K562 (cell line): ENCODE data around the gene ZDHHC24. TPM values are rescaled to one million over a fixed set of nuclear protein-coding genes. Genes with fewer than 3 reads are reported as not detected.

Experiments used
- ARHGAP35 ChIP-seq: fragments of 450-650 bp; IDR thresholded peaks from 2 replicates; pipeline ENCODE4 v1.6.1; 2018; ENCODE audit not compliant: partially characterized antibody
- CAMTA2 ChIP-seq: fragments of 250-450 bp; sonication (Bioruptor Pico); conservative IDR thresholded peaks from 2 replicates; pipeline ENCODE4 v1.5.1; 2022
- CBX1 ChIP-seq: sonication (generic); IDR thresholded peaks from 2 replicates; pipeline ENCODE4 v1.6.1; 2016; ENCODE audit warnings: antibody characterized with exemption, low read depth, mild to moderate bottlenecking
- CREM ChIP-seq: IDR thresholded peaks from 2 replicates; pipeline ENCODE4 v1.6.1; 2014; ENCODE audit warnings: antibody characterized with exemption, low read depth
- DDX20 ChIP-seq: fragments of 450-650 bp; IDR thresholded peaks from 2 replicates; pipeline ENCODE4 v1.6.1; 2016; ENCODE audit warnings: missing genetic modification characterization, low read depth, mild to moderate bottlenecking, missing compliant biosample characterization, moderate library complexity
- JUND ChIP-seq, 2 experiments: IDR thresholded peaks; 2 replicates in 1 of 2; 3 replicates in 1 of 2; pipeline ENCODE4 v1.6.1; 2011; ENCODE audit warnings: borderline replicate concordance in 2 of 2, low read depth in 2 of 2, low read length in 2 of 2, improper control_type of control experiment in 1 of 2, missing biosample characterization in 1 of 2, missing genetic modification characterization in 1 of 2, missing genetic modification reagents in 1 of 2
- MEF2D ChIP-seq: conservative IDR thresholded peaks from 2 replicates; pipeline ENCODE4 v1.6.1; 2016; ENCODE audit warnings: low read depth, missing genetic modification characterization, missing compliant biosample characterization
- MEIS2 ChIP-seq: fragments of 450-650 bp; IDR thresholded peaks from 2 replicates; pipeline ENCODE4 v1.6.1; 2014; ENCODE audit warnings: mild to moderate bottlenecking; ENCODE audit not compliant: partially characterized antibody
- MIER1 ChIP-seq: fragments of 450-650 bp; IDR thresholded peaks from 2 replicates; pipeline ENCODE4 v1.6.1; 2016; ENCODE audit warnings: antibody characterized with exemption, mild to moderate bottlenecking, low read depth
- RBBP5 ChIP-seq: fragments of 200-600 bp; sonication (generic); IDR thresholded peaks from 2 replicates; pipeline ENCODE4 v1.6.1; 2012; ENCODE audit warnings: borderline replicate concordance, mild to moderate bottlenecking, low read length, control low read depth, inconsistent platforms; ENCODE audit not compliant: insufficient read depth, poor library complexity, severe bottlenecking
- RBM15 ChIP-seq: fragments of 200-400 bp; formaldehyde crosslinking; IDR thresholded peaks from 2 replicates; pipeline ENCODE4 v1.6.1; 2018; ENCODE audit warnings: mild to moderate bottlenecking, low read length, moderate library complexity; ENCODE audit not compliant: insufficient read depth
- SP2 ChIP-seq: IDR thresholded peaks from 2 replicates; pipeline ENCODE4 v1.6.1; 2011; ENCODE audit warnings: mild to moderate bottlenecking, low read depth, low read length, moderate library complexity; ENCODE audit not compliant: poor library complexity, severe bottlenecking; ENCODE audit errors: extremely low read depth
- SREBF2 ChIP-seq: sonication (generic); formaldehyde crosslinking; IDR thresholded peaks from 2 replicates; pipeline ENCODE4 v1.4.0; 2020; ENCODE audit warnings: mild to moderate bottlenecking, missing genetic modification reagents
- TCF7 ChIP-seq: sonication (generic); IDR thresholded peaks from 2 replicates; pipeline ENCODE4 v1.6.1; 2016; ENCODE audit warnings: antibody characterized with exemption, borderline replicate concordance
- TEAD1 ChIP-seq, 2 experiments: fragments of 450-650 bp in 1 of 2; sonication (generic) in 1 of 2; formaldehyde crosslinking; IDR thresholded peaks; 2 replicates each; pipeline versions ENCODE4 v1.4.0 to v1.8.0; 2020 to 2022; ENCODE audit warnings: mild to moderate bottlenecking in 2 of 2, missing genetic modification reagents in 1 of 2
- U2AF2 ChIP-seq: fragments of 200-400 bp; formaldehyde crosslinking; optimal IDR thresholded peaks from 2 replicates; pipeline ENCODE3; 2017; ENCODE audit warnings: low read depth, mild to moderate bottlenecking, low read length
- ZBTB12 ChIP-seq: fragments of 250-450 bp; sonication (Bioruptor Pico); IDR thresholded peaks from 2 replicates; pipeline ENCODE4 v1.4.0; 2020
- ZNF23 ChIP-seq: fragments of 250-450 bp; sonication (Bioruptor Pico); IDR thresholded peaks from 2 replicates; pipeline ENCODE4 v1.4.0; 2020; ENCODE audit warnings: mild to moderate bottlenecking
- ZNF354B ChIP-seq: fragments of 250-450 bp; sonication (Bioruptor Pico); IDR thresholded peaks from 2 replicates; pipeline ENCODE4 v1.4.0; 2020
- ZNF445 ChIP-seq: fragments of 250-450 bp; sonication (Bioruptor Pico); IDR thresholded peaks from 2 replicates; pipeline ENCODE4 v1.4.0; 2020; ENCODE audit warnings: low read depth, mild to moderate bottlenecking, moderate library complexity
- ZNF507 ChIP-seq: conservative IDR thresholded peaks from 2 replicates; pipeline ENCODE4 v1.6.1; 2017; ENCODE audit warnings: missing genetic modification characterization, missing compliant biosample characterization
- ZNF518B ChIP-seq: fragments of 250-450 bp; sonication (Bioruptor Pico); IDR thresholded peaks from 2 replicates; pipeline ENCODE4 v1.5.0; 2021; ENCODE audit warnings: mild to moderate bottlenecking, moderate library complexity
- ZNF780A ChIP-seq: fragments of 250-450 bp; sonication (Bioruptor Pico); IDR thresholded peaks from 2 replicates; pipeline ENCODE4 v1.5.0; 2021; ENCODE audit warnings: mild to moderate bottlenecking
- polyA plus RNA-seq, 8 experiments: library from polyadenylated mRNA; depleted of rRNA in 4 of 8; stranded (reverse) in 5 of 8; unstranded in 3 of 8; fragments of >200 nt; fragmentation: Nextera tagmentation in 2 of 8; fragmentation: Illumina TruSeq in 1 of 8; extraction: Ambion mirVana in 2 of 8; extraction: Trizol in 1 of 8; gene quantifications; 2 replicates each; pipeline versions ENCODE4 v1.2.1 to v1.2.3, GENCODE V29; 2011 to 2014; ENCODE audit warnings: inconsistent platforms in 1 of 8, missing spikeins in 1 of 8
- total RNA-seq, 7 experiments: library from RNA; depleted of rRNA in 6 of 7; stranded (reverse); fragments of >200 nt in 6 of 7; fragmentation: Illumina TruSeq in 2 of 7; extraction: Trizol in 2 of 7; gene quantifications; 2 replicates each; pipeline versions ENCODE4 v1.2.1 to v1.2.3, GENCODE V29; 2011 to 2021; ENCODE audit warnings: low replicate concordance in 1 of 7

ZDHHC24 gene
- total and polyA plus RNA-seq, 9 of the 15 experiments (the other 6 are each of a cell fraction or from before 2014, with no cell fraction given): 0.45 to 11.2 (median 2.7) TPM

GRCh38 chr11:66480117-66480938 is 65.5 kb downstream of the ZDHHC24 start, which contains the start of gene DPP3 (continued):
- TF ChIP-seq JUND (IDR thresholded peaks at IDR 0.05; ENCODE audit: borderline replicate concordance, low read depth, low read length): peak; percentile 18; the same call in 1 of the 2 replicates
- TF ChIP-seq JUND (tag; IDR thresholded peaks at IDR 0.05; ENCODE audit: borderline replicate concordance, low read depth, low read length): no peak; the same call in 1 of the 3 replicates
- TF ChIP-seq TCF7: 0 out of 2 replicates have a peak, but pooled peaks have one; percentile 53
- TF ChIP-seq DDX20: no peak
- no peak for TF ChIP-seq RBM15
- TF ChIP-seq ZNF445: no peak
- TF ChIP-seq U2AF2: no peak
- peak; percentile 32 for TF ChIP-seq MEIS2
- TF ChIP-seq MEF2D (tag): no peak
- 0 out of 2 replicates have a peak, but pooled peaks have one; percentile 7 for TF ChIP-seq CAMTA2 (CRISPR knock-in tag)
- peak; percentile 80 for TF ChIP-seq SP2
- TF ChIP-seq ZBTB12 (CRISPR knock-in tag): no peak
- peak; percentile 81 for TF ChIP-seq CREM
- TF ChIP-seq ZNF507: no peak
- peak; percentile 82 for TF ChIP-seq CBX1
- TF ChIP-seq ZNF354B (CRISPR knock-in tag): no peak
- no peak for TF ChIP-seq ZNF518B
- TF ChIP-seq TEAD1 (CRISPR knock-in tag; IDR thresholded peaks at IDR 0.05): peak; percentile 26 to 73; a peak in 2 of 4 replicates
- no peak for TF ChIP-seq ZNF780A
- TF ChIP-seq ZNF23 (CRISPR knock-in tag): no peak
- peak; percentile 56 for TF ChIP-seq RBBP5
- TF ChIP-seq SREBF2 (CRISPR knock-in tag): no peak
- TF ChIP-seq ARHGAP35: no peak
- TF ChIP-seq MIER1: 0 out of 2 replicates have a peak, but pooled peaks have one; percentile 15
